CD14-positive monocyte (primary cell): ENCODE data around the gene RNF169. TPM values are rescaled to one million over a fixed set of nuclear protein-coding genes. Genes with fewer than 3 reads are reported as not detected.

Experiments used
- DNase-seq, 3 donors: peaks; one replicate each; pipeline ENCODE4 v3.0.0-alpha.2; 2011 to 2022
- H2AFZ ChIP-seq: 2 replicates; pipeline ENCODE4 v1.6.0; 2012; ENCODE audit warnings: mild to moderate bottlenecking, low read depth, low read length, inconsistent platforms; ENCODE audit not compliant: insufficient read depth, poor library complexity, severe bottlenecking
- H3K27ac ChIP-seq, 2 donors: 1 replicate in 1 of 2; 2 replicates in 1 of 2; pipeline ENCODE4 v1.5.1; 2012 to 2013; ENCODE audit warnings: low read length in 2 of 2, control low read depth in 1 of 2, inconsistent platforms in 1 of 2, low read depth in 1 of 2, mild to moderate bottlenecking in 1 of 2
- H3K27me3 ChIP-seq, 2 donors: one replicate each; pipeline versions ENCODE4 v1.6.0 to v1.6.1; 2011 to 2013; ENCODE audit warnings: low read length in 2 of 2; ENCODE audit not compliant: control insufficient read depth in 2 of 2, insufficient read depth in 2 of 2
- H3K36me3 ChIP-seq, 2 donors: replicated peaks in 1 of 2; 1 replicate in 1 of 2; 2 replicates in 1 of 2; pipeline versions ENCODE4 v1.5.1 to v1.6.1; 2012 to 2013; ENCODE audit warnings: low read length in 2 of 2, control low read depth in 1 of 2, inconsistent platforms in 1 of 2, mild to moderate bottlenecking in 1 of 2; ENCODE audit not compliant: insufficient read depth in 2 of 2, control insufficient read depth in 1 of 2
- H3K4me1 ChIP-seq, 2 donors: 1 replicate in 1 of 2; 2 replicates in 1 of 2; pipeline versions ENCODE4 v1.5.1 to v1.6.1; 2012 to 2013; ENCODE audit warnings: low read length in 2 of 2, control low read depth in 1 of 2, inconsistent platforms in 1 of 2, mild to moderate bottlenecking in 1 of 2, moderate library complexity in 1 of 2; ENCODE audit not compliant: insufficient read depth in 2 of 2, control insufficient read depth in 1 of 2
- H3K4me2 ChIP-seq: replicated peaks from 2 replicates; pipeline ENCODE3; 2012; ENCODE audit warnings: low read length, moderate library complexity, mild to moderate bottlenecking; ENCODE audit not compliant: poor library complexity, severe bottlenecking; ENCODE audit errors: extremely low read depth
- H3K4me3 ChIP-seq, 3 experiments: fragments of 200-600 bp in 1 of 3; sonication (generic) in 1 of 3; replicated peaks in 1 of 3; 1 replicate in 2 of 3; 2 replicates in 1 of 3; pipeline ENCODE4 v1.5.1; 2011 to 2013; ENCODE audit warnings: low read length in 3 of 3, mild to moderate bottlenecking in 3 of 3, control low read depth in 2 of 3, low read depth in 2 of 3, inconsistent platforms in 1 of 3, moderate library complexity in 1 of 3
- H3K79me2 ChIP-seq: 2 replicates; pipeline ENCODE4 v1.6.0; 2012; ENCODE audit warnings: mild to moderate bottlenecking, control low read depth, inconsistent platforms, low read length, moderate library complexity; ENCODE audit not compliant: insufficient read depth
- H3K9ac ChIP-seq: 2 replicates; pipeline ENCODE4 v1.6.0; 2017; ENCODE audit warnings: low read length, mild to moderate bottlenecking; ENCODE audit not compliant: insufficient read depth, poor library complexity, severe bottlenecking
- H3K9me3 ChIP-seq, 2 donors: replicated peaks in 1 of 2; 1 replicate in 1 of 2; 2 replicates in 1 of 2; pipeline versions ENCODE4 v1.5.1 to v1.6.1; 2012 to 2013; ENCODE audit warnings: low read length in 2 of 2, control low read depth in 1 of 2; ENCODE audit not compliant: control insufficient read depth in 1 of 2, insufficient read depth in 1 of 2
- H4K20me1 ChIP-seq: 2 replicates; pipeline ENCODE4 v1.6.0; 2012; ENCODE audit warnings: mild to moderate bottlenecking, low read length, control low read depth, moderate library complexity; ENCODE audit not compliant: insufficient read depth
- H3K27ac Mint-ChIP-seq, 7 donors: one replicate each; pipeline ENCODE4 v1.8.0; 2020; ENCODE audit warnings: mild to moderate bottlenecking in 7 of 7, mixed read lengths in 7 of 7, moderate library complexity in 6 of 7, inconsistent platforms in 2 of 7
- H3K27me3 Mint-ChIP-seq, 3 donors: one replicate each; pipeline ENCODE4 v1.8.0; 2021 to 2022; ENCODE audit warnings: low read depth in 3 of 3, mild to moderate bottlenecking in 3 of 3, mixed read lengths in 3 of 3, moderate library complexity in 3 of 3, inconsistent platforms in 1 of 3
- H3K36me3 Mint-ChIP-seq, 2 donors: one replicate each; pipeline ENCODE4 v1.8.0; 2020; ENCODE audit warnings: mixed read lengths in 2 of 2, inconsistent platforms in 1 of 2, mild to moderate bottlenecking in 1 of 2
- H3K4me1 Mint-ChIP-seq: one replicate; pipeline ENCODE4 v1.8.0; 2020; ENCODE audit warnings: mild to moderate bottlenecking, mixed read lengths
- H3K4me3 Mint-ChIP-seq, 2 donors: one replicate each; pipeline ENCODE4 v1.8.0; 2020; ENCODE audit warnings: mild to moderate bottlenecking in 2 of 2, mixed read lengths in 2 of 2, moderate library complexity in 1 of 2
- H3K9me3 Mint-ChIP-seq, 7 donors: one replicate each; pipeline ENCODE4 v1.8.0; 2020 to 2022; ENCODE audit warnings: mixed read lengths in 7 of 7, mild to moderate bottlenecking in 6 of 7, moderate library complexity in 6 of 7, inconsistent platforms in 2 of 7
- CTCF ChIP-seq: fragments of 200-600 bp; IDR thresholded peaks from one replicate; pipeline ENCODE4 v1.8.0; 2022; ENCODE audit warnings: antibody characterized with exemption, mild to moderate bottlenecking
- WGBS: methylation state at CpG from one replicate; pipeline ENCODE4 v1.1.5; 2013; ENCODE audit warnings: missing lambda C conversion rate; ENCODE audit not compliant: insufficient coverage; 5-methylcytosine and 5-hydroxymethylcytosine counted together
- intact Hi-C, 2 donors: fragments of 100-400 bp; cut with micrococcal nuclease; formaldehyde crosslinking; loops; one replicate each; pipeline versions ENCODE4 v1.15.0 to v1.15.1; 2023
- polyA plus RNA-seq, 3 donors: library from polyadenylated mRNA; depleted of rRNA in 1 of 3; unstranded in 2 of 3; stranded (reverse) in 1 of 3; fragments of 300-500 nt in 2 of 3; fragments of >200 nt in 1 of 3; fragmentation: Illumina TruSeq in 2 of 3; gene quantifications; 1 replicate in 2 of 3; 2 replicates in 1 of 3; pipeline ENCODE4 v1.2.3, GENCODE V29; 2012 to 2021

RNF169 gene
- polyA plus RNA-seq, 3 donors: 1.4 to 16.2 (median 2.0) TPM

- H3K9ac ChIP-seq: no peak overlapping the region
- intact Hi-C loops: no loop called here
- no peaks in the 10 kb centered on the region for H4K20me1 ChIP-seq
- DNase-seq: no peak
- no peaks in the 10 kb centered on the region for H3K27me3 ChIP-seq
- H3K36me3 ChIP-seq: peaks cover 8 to 69% of the 10 kb centered on the region in 2 donors
- H3K4me2 ChIP-seq: no peak overlapping the region
- no peak overlapping the region for H3K27ac Mint-ChIP-seq
- no peaks in the 10 kb centered on the region for H3K4me1 ChIP-seq
- H3K36me3 Mint-ChIP-seq: peaks cover 63 to 79% of the 10 kb centered on the region in 2 donors
- H3K4me1 Mint-ChIP-seq: no peaks in the 10 kb centered on the region
- no peaks in the 10 kb centered on the region for H3K9me3 ChIP-seq
- TF ChIP-seq CTCF: no peak
- H3K4me3 Mint-ChIP-seq: no peak overlapping the region
- peaks cover 0 to under 1% (median 0%) of the 10 kb centered on the region in 3 donors for H3K27me3 Mint-ChIP-seq
- no peak overlapping the region for H3K27ac ChIP-seq
- H2AFZ ChIP-seq: no peak overlapping the region
- no peak overlapping the region for H3K4me3 ChIP-seq
- WGBS: 84% methylated on average over 2 of the region's 4 CpGs
- no peaks in the 10 kb centered on the region for H3K9me3 Mint-ChIP-seq
- no peaks in the 10 kb centered on the region for H3K79me2 ChIP-seq
These were observed 104.6 kb downstream of the RNF169 start for GRCh38 chr11:74853223-74853622.

GRCh38 chr11:74860743-74861142 is 112.1 kb downstream of the RNF169 start:
- Histone ChIP-seq H3K9me3 (peaks cover 46 to 52% of the 10 kb centered on the region in 2 donors), H3K9ac (no peak overlapping the region), H3K79me2 (no peaks in the 10 kb centered on the region), H3K4me3 (no peak overlapping the region), H3K27ac (no peak overlapping the region), H3K4me2 (no peak overlapping the region), H2AFZ (no peak overlapping the region), H3K36me3 (peaks cover 29 to 94% of the 10 kb centered on the region in 2 donors), H4K20me1 (no peaks in the 10 kb centered on the region), H3K4me1 (no peaks in the 10 kb centered on the region), H3K27me3 (no peaks in the 10 kb centered on the region)
- no peak overlapping the region for H3K4me3 Mint-ChIP-seq
- no peak overlapping the region for H3K27ac Mint-ChIP-seq
- peaks cover 90 to 95% of the 10 kb centered on the region in 2 donors for H3K36me3 Mint-ChIP-seq
- intact Hi-C loops: no loop called here
- H3K4me1 Mint-ChIP-seq: no peaks in the 10 kb centered on the region
- H3K9me3 Mint-ChIP-seq: peaks cover 35 to 60% (median 49%) of the 10 kb centered on the region in 7 donors
- no peak for DNase-seq
- TF ChIP-seq CTCF: no peak
- peaks cover 0 to 2% (median 0%) of the 10 kb centered on the region in 3 donors for H3K27me3 Mint-ChIP-seq
